ENCODE data around the gene QRFP.

The QRFP gene

GRCh38 chr9:130932255-130933079 is 35.9 kb upstream of the QRFP start:
- H3K9me3 ChIP-seq (ENCODE audit: control insufficient read depth, low read length) = no peaks in the 10 kb centered on the region
- no peaks in the 10 kb centered on the region for H3K36me3 ChIP-seq (ENCODE audit: control insufficient read depth in 1 of 2, insufficient read depth in 2 of 2, low read depth in 1 of 2, low read length in 2 of 2)
- no peak overlapping the region for H2AK5ac ChIP-seq (ENCODE audit: low read length, severe bottlenecking)
- no peak overlapping the region for H3K18ac ChIP-seq (ENCODE audit: low read depth in 1 of 2, low read length in 2 of 2)
- no peak overlapping the region for H3K27ac ChIP-seq (ENCODE audit: low read length, poor library complexity, severe bottlenecking)
- H2BK15ac ChIP-seq (ENCODE audit: low read depth, poor library complexity, severe bottlenecking) = no peak overlapping the region
- H3K4ac ChIP-seq (ENCODE audit: low read depth in 1 of 2, low read length in 2 of 2) = no peak overlapping the region
- H4K91ac ChIP-seq (ENCODE audit: low read length) = no peak overlapping the region
- H3K79me1 ChIP-seq (replicated peaks; ENCODE audit: low read length, poor library complexity, severe bottlenecking) = no peaks in the 10 kb centered on the region
- no peak overlapping the region for H3K4me2 ChIP-seq (ENCODE audit: low read length, poor library complexity, severe bottlenecking)
- no peak overlapping the region for H2BK120ac ChIP-seq (ENCODE audit: low read depth, low read length)
- peaks cover 0 to 12% of the 10 kb centered on the region in 2 experiments for H3K27me3 ChIP-seq (ENCODE audit: control insufficient read depth in 1 of 2, insufficient read depth in 1 of 2, low read length in 2 of 2)
- peaks cover 61% of the 10 kb centered on the region for H3K4me1 ChIP-seq (ENCODE audit: control insufficient read depth, insufficient read depth, low read depth, low read length)
- no peak overlapping the region for H3K23ac ChIP-seq (ENCODE audit: low read length in 2 of 2)
- no peak for DNase-seq
- no peak overlapping the region for H2BK5ac ChIP-seq (ENCODE audit: low read depth, low read length, poor library complexity, severe bottlenecking)
- 74% methylated on average over 18 of the region's 21 CpGs for WGBS
- peak overlapping the region; percentile 26 for H3K9ac ChIP-seq (ENCODE audit: low read length)
- no peak overlapping the region for H2AFZ ChIP-seq (ENCODE audit: low read depth, low read length)
- no peak overlapping the region for H4K8ac ChIP-seq (ENCODE audit: low read length)
- no peak overlapping the region for H2BK12ac ChIP-seq (ENCODE audit: low read length in 2 of 2)
- peak overlapping the region in 1 of 2 experiments; percentile 41 for H3K4me3 ChIP-seq (ENCODE audit: insufficient read depth in 1 of 2, low read depth in 1 of 2, low read length in 2 of 2)
- no peak overlapping the region for H3K14ac ChIP-seq (ENCODE audit: low read length in 2 of 2)

- H3K14ac ChIP-seq (ENCODE audit: low read length in 2 of 2) = no peak overlapping the region
- 90% methylated on average over 20 of the region's 20 CpGs for WGBS
- no peaks in the 10 kb centered on the region for H3K36me3 ChIP-seq (ENCODE audit: control insufficient read depth in 1 of 2, insufficient read depth in 2 of 2, low read depth in 1 of 2, low read length in 2 of 2)
- peaks cover 0 to 9% of the 10 kb centered on the region in 2 experiments for H3K27me3 ChIP-seq (ENCODE audit: control insufficient read depth in 1 of 2, insufficient read depth in 1 of 2, low read length in 2 of 2)
- no peak overlapping the region for H3K4me2 ChIP-seq (ENCODE audit: low read length, poor library complexity, severe bottlenecking)
- H3K9ac ChIP-seq (ENCODE audit: low read length) = no peak overlapping the region
- H3K27ac ChIP-seq (ENCODE audit: low read length, poor library complexity, severe bottlenecking) = no peak overlapping the region
- H3K9me3 ChIP-seq (ENCODE audit: control insufficient read depth, low read length) = no peaks in the 10 kb centered on the region
- no peak overlapping the region for H2AFZ ChIP-seq (ENCODE audit: low read depth, low read length)
- no peak overlapping the region for H2BK5ac ChIP-seq (ENCODE audit: low read depth, low read length, poor library complexity, severe bottlenecking)
- H4K8ac ChIP-seq (ENCODE audit: low read length) = no peak overlapping the region
- H3K79me1 ChIP-seq (replicated peaks; ENCODE audit: low read length, poor library complexity, severe bottlenecking) = no peaks in the 10 kb centered on the region
- H2BK120ac ChIP-seq (ENCODE audit: low read depth, low read length) = no peak overlapping the region
- H2BK12ac ChIP-seq (ENCODE audit: low read length in 2 of 2) = no peak overlapping the region
- H2AK5ac ChIP-seq (ENCODE audit: low read length, severe bottlenecking) = no peak overlapping the region
- no peak overlapping the region for H2BK15ac ChIP-seq (ENCODE audit: low read depth, poor library complexity, severe bottlenecking)
- no peak for DNase-seq
- H3K18ac ChIP-seq (ENCODE audit: low read depth in 1 of 2, low read length in 2 of 2) = no peak overlapping the region
- H4K91ac ChIP-seq (ENCODE audit: low read length) = no peak overlapping the region
- peaks cover 61% of the 10 kb centered on the region for H3K4me1 ChIP-seq (ENCODE audit: control insufficient read depth, insufficient read depth, low read depth, low read length)
- no peak overlapping the region for H3K4ac ChIP-seq (ENCODE audit: low read depth in 1 of 2, low read length in 2 of 2)
- H3K23ac ChIP-seq (ENCODE audit: low read length in 2 of 2) = no peak overlapping the region
- H3K4me3 ChIP-seq (ENCODE audit: insufficient read depth in 1 of 2, low read depth in 1 of 2, low read length in 2 of 2) = no peak overlapping the region
Measured at GRCh38 chr9:130931508-130932254, 35.1 kb upstream of the QRFP start.

- no peak overlapping the region for H3K23ac ChIP-seq (ENCODE audit: low read length in 2 of 2)
- no peak overlapping the region for H3K27ac ChIP-seq (ENCODE audit: low read length, poor library complexity, severe bottlenecking)
- H3K9ac ChIP-seq (ENCODE audit: low read length) = no peak overlapping the region
- H2BK120ac ChIP-seq (ENCODE audit: low read depth, low read length) = no peak overlapping the region
- no peak overlapping the region for H4K91ac ChIP-seq (ENCODE audit: low read length)
- H2AK5ac ChIP-seq (ENCODE audit: low read length, severe bottlenecking) = no peak overlapping the region
- no peak overlapping the region for H3K4ac ChIP-seq (ENCODE audit: low read depth in 1 of 2, low read length in 2 of 2)
- no peak overlapping the region for H2BK12ac ChIP-seq (ENCODE audit: low read length in 2 of 2)
- no peak overlapping the region for H3K4me3 ChIP-seq (ENCODE audit: insufficient read depth in 1 of 2, low read depth in 1 of 2, low read length in 2 of 2)
- H2BK5ac ChIP-seq (ENCODE audit: low read depth, low read length, poor library complexity, severe bottlenecking) = no peak overlapping the region
- no peaks in the 10 kb centered on the region for H3K36me3 ChIP-seq (ENCODE audit: control insufficient read depth in 1 of 2, insufficient read depth in 2 of 2, low read depth in 1 of 2, low read length in 2 of 2)
- no peaks in the 10 kb centered on the region for H3K79me1 ChIP-seq (replicated peaks; ENCODE audit: low read length, poor library complexity, severe bottlenecking)
- peaks cover 58% of the 10 kb centered on the region for H3K4me1 ChIP-seq (ENCODE audit: control insufficient read depth, insufficient read depth, low read depth, low read length)
- H3K9me3 ChIP-seq (ENCODE audit: control insufficient read depth, low read length) = no peaks in the 10 kb centered on the region
- H3K4me2 ChIP-seq (ENCODE audit: low read length, poor library complexity, severe bottlenecking) = no peak overlapping the region
- DNase-seq = no peak
- peaks cover 0 to 13% of the 10 kb centered on the region in 2 experiments for H3K27me3 ChIP-seq (ENCODE audit: control insufficient read depth in 1 of 2, insufficient read depth in 1 of 2, low read length in 2 of 2)
- no peak overlapping the region for H4K8ac ChIP-seq (ENCODE audit: low read length)
- H3K18ac ChIP-seq (ENCODE audit: low read depth in 1 of 2, low read length in 2 of 2) = no peak overlapping the region
- H2BK15ac ChIP-seq (ENCODE audit: low read depth, poor library complexity, severe bottlenecking) = no peak overlapping the region
- no peak overlapping the region for H2AFZ ChIP-seq (ENCODE audit: low read depth, low read length)
- no peak overlapping the region for H3K14ac ChIP-seq (ENCODE audit: low read length in 2 of 2)
- WGBS = 94% methylated on average over 13 of the region's 15 CpGs
Measured at GRCh38 chr9:130930804-130931349, 34.3 kb upstream of the QRFP start.
